GM12874 (cell line): ENCODE measurements around the gene DNAJB1.

Experiments used
- CTCF ChIP-seq: IDR thresholded peaks from 2 replicates; pipeline ENCODE4 v1.5.1; 2011; ENCODE audit warnings: low read depth, mild to moderate bottlenecking, control low read depth, low read length, moderate library complexity; ENCODE audit not compliant: insufficient read depth

DNAJB1 gene

GRCh38 chr19:14512406-14512961, 5.7 kb downstream of the DNAJB1 start:
- no peak for TF ChIP-seq CTCF

- TF ChIP-seq CTCF = no peak
These were observed 7.0 kb downstream of the DNAJB1 start for GRCh38 chr19:14511229-14511593.

- no peak for TF ChIP-seq CTCF
These were observed 7.6 kb downstream of the DNAJB1 start for GRCh38 chr19:14510311-14511228.

GRCh38 chr19:14507704-14508542, 10.3 kb downstream of the DNAJB1 start:
- no peak for TF ChIP-seq CTCF

GRCh38 chr19:14505488-14506239, 12.5 kb downstream of the DNAJB1 start:
- TF ChIP-seq CTCF = peak; percentile 94

- no peak for TF ChIP-seq CTCF
These were observed 14.9 kb downstream of the DNAJB1 start for GRCh38 chr19:14503285-14503684.
